ENCODE results near the gene PLSCR2.
"Not testable (repeated sequence)": the region's sequence is repeated elsewhere in the genome, so short reads cannot be mapped to it uniquely, and the experiment has no call there.

PLSCR2 gene

DNA sequence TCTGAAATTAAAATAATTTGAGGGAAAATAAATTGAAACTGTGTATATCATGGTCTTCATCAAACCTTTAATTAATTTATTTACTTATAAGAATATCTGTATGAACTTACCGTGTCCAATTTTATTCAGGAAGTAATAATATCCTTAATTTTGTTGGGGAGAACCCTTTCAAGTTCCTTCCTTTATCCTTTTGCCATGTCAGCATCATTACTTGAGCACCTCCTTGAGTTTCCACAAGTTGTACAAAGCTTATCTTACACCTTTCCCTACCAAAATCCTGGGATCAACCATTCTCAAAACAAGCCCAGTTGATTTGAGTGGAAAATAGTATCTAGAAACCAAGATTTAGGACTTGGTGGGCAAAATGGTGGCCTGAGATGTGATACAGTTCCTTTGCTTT, 37.3 kb downstream of the PLSCR2 start:
- intact Hi-C loops (cut with DNase I), result no loop called here
- no peak for DNase-seq

DNA sequence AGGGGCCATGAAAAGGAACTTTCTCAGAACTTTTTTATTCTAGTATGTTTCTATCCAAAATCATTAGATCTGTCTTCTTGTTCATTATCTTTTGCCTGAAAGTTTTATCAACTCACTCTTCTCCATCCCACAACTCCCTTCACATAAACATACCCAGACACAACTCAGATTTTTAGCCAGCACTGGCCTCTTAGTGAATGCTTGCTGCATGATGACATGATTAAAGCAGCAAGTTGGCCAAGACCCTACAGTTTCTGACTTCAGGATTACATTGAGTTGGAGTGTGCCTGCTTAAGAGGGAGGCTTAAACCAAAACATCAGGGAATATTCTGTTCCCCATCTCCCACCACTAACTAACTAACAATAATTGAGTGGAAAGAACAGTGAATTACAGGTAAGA, 38.1 kb downstream of the PLSCR2 start:
- DNase-seq, result no peak
- intact Hi-C loops (cut with DNase I), result no loop called here

DNA sequence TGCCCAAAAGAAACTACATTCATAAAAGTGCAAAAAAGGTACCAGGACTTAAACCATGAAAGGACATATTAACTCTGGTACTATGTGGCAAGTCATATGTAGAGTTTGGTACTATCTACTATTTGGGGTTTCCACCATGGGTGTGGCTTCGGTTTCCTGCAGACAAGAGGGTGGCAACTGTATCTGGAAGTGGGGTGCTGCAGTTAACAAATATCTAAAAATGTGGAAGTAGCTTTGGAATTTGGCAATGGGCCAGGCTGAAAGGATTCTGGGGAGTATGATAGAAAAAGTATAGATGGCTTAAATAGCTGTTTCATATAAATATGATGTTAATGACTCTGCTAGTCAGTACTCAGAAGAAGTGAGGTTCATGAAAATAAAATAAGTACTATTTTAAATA, 44.0 kb downstream of the PLSCR2 start:
- no peak for DNase-seq
- intact Hi-C loops (cut with DNase I), result no loop called here

DNA sequence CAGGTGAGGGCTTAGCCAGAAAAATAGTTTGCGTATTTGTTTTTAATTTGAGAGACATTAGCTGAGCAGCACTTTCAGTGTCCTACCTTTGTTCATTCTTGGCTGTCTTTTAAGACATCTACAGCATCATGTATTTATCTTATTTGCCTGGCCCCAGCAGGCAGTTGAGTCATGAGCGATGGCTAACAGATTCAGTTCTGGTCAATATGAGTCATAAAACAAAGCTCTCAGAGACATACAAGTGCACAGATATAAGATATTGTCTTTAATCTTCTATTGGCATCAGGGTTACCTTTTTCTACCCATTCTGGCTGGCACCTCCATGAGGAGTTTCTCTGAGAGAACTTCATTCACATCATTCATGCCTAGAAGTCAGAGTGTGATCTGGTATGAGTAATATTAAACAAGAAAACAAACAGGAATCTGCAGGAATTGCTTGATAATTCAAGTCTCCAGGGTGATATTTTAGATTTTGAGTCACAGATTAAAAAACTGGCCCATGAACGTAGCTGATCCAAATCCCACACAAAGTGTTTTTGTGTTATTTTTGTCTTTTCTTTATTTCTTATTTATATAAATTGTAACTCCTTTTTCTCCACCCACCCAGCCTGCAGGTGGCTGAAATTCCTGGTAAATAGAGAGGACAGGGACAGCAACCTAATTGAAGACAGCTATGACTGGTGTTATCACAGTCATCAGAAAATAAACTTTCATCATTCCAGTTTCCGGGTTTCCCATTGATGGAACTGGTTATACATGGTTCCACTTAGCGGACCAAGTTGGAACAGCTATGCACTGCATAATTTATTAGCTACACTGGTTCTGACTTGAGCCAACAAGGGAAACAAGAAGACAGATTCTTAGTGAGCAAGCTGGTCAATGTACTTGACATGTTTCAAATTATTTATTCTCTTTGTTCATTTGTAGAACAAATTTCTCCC, 47.3 kb downstream of the PLSCR2 start:
- no peak for DNase-seq
- intact Hi-C loops (cut with DNase I), result no loop called here

DNA sequence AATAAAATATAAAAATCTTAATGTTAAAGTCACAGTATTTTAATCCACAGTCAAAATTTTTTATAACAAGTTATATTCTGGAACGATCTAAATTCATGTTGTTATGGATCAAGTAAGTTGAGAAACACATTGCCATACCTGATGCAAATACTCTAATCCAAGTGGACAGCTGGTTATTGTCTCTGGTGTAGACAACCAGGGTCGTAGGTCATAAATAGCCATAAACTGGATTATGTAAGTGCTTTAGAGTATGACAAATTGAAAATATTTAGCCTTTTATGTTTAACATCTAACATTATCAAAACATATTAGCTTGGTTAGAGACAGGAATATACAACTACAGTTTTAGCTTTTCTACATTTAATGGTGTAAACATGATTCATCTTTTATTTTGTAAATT, 53.0 kb downstream of the PLSCR2 start:
- intact Hi-C loops (cut with DNase I), result no loop called here
- no peak for DNase-seq

DNA sequence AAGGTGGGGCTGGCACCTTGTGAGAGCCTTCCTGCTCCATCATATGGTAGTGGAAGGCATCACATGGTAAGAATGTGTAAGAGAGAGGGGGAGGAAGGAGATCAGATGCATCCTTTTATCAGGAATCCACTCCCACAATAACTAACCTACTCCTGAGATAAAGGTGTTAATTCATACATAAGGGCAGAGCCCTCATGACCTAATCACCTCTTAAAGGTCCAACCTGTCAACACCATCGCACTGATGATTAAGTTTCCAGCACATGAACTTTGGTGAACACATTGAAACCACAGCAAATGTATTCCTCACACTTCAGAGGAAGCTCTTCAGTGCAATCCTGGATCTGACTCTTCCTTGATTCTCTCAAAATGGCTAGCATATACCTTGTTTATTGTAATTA, 55.4 kb downstream of the PLSCR2 start:
- intact Hi-C loops (cut with DNase I), result no loop called here
- no peak for DNase-seq

DNA sequence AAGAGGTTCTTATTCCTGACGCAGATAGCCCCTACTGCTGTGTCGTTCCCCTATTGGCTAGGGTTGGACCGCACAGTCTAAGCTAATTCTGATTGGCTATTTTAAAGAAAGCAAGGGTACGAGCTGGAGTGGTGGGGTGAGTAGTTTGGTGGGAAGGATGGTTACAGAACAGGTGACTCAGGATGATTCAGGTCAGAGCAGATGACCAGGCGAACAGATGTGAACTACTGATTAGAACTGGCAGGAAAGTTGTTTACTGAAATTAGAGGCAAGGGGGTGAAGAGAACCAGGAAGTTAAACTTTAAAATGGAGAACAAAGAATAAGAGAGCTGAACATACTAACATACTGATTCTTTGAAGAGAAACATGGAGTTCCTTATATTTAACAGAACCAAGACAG, 56.6 kb downstream of the PLSCR2 start:
- intact Hi-C loops (cut with DNase I); DNase-seq: not testable (repeated sequence)

DNA sequence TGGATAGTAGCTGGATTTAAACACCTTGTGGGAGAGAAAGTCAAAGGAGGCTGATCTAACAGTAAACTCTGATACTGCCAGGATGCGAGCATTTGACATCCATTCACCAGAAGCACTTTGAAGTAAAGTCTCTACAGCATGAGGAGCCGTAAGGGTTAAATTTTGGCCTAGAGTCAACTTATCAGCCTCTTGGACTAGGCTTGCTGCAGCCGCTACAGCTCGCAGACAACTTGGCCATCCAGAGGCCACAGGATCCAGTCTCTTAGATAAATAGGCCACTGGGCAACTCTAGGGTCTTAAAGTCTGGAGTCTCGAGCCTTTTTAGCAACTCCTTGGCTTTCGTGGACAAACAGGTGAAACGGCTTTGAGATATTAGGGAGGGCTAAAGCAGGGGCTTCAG, 61.4 kb downstream of the PLSCR2 start:
- intact Hi-C loops (cut with DNase I), result no loop called here

DNA sequence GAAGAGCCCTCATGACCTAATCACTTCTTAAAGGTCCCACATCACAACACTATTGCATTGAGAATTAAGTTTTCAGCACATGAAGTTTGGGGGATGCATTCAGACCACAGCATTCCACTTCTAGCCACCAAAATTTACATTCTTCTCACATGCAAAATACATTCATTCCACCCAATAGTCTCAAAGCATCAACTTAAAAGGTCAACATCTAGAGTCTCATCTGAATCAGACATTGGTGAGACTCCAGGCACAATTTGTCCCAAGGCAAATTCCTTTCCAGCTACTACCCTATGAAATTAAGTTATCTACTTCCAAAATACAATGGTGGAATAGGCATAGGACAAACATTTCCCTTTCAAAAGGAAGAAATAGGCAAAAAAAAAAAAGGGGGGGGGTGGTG, 64.9 kb downstream of the PLSCR2 start:
- DNase-seq, result no peak
- intact Hi-C loops (cut with DNase I), result no loop called here

More for the DNA sequence above, 61.4 kb downstream of the PLSCR2 start:
- no peak for DNase-seq

DNA sequence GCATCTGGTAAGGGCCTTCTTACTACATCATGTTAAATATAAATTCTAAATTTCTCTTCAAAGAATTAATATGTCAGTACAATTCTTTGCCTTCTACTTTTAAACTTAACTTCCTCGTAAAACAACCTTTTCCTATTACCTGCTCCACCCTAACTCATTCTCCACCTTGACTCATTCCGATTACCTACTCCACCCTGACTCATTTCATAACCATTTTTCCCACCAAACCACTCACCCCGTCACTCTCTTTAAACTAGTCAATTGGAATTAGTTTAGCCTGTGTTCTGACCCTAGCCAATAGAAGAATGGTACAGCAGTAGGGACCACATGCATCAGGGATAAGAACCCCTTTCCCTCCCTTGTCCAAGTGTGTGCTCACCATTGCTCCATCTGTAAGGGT, 65.6 kb downstream of the PLSCR2 start:
- DNase-seq, result no peak
- intact Hi-C loops (cut with DNase I), result no loop called here

DNA sequence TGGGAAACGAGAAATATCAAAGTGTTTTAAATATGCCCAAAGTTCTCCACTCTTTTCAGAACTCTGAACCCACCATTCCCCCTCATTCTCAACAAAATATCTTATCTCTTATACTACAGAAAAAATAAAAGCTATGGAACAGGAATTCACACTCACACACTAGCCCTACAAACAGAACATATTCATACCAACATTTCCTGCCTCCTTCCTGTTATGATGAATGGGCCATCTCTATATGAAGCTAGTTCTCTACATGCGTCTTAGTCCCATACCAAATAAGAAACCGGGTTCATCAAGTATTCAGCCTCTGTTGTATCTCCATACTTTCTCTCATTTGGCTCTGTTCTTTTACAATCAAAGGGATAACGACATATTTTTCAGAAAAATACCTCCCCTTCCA, 72.6 kb downstream of the PLSCR2 start:
- no peak for DNase-seq
- intact Hi-C loops (cut with DNase I), result no loop called here

DNA sequence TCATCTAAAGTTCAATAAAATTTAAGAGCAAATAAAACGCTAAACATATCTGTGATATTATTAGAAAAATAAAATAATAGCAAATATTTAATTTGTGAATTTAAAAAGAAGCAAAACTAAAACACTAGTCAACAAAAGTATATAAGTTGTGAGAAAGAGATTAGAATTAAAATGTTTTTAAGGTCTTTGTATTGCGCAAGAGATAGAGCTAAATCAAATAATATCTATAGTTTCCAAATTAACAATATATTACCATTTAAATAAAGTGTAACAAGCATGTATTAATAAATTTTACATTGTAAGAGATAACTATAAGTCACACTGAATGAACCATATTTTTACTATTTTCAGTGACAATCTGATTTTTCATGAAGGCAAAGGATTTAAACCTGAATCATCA, 74.2 kb downstream of the PLSCR2 start:
- intact Hi-C loops (cut with DNase I), result no loop called here

DNA sequence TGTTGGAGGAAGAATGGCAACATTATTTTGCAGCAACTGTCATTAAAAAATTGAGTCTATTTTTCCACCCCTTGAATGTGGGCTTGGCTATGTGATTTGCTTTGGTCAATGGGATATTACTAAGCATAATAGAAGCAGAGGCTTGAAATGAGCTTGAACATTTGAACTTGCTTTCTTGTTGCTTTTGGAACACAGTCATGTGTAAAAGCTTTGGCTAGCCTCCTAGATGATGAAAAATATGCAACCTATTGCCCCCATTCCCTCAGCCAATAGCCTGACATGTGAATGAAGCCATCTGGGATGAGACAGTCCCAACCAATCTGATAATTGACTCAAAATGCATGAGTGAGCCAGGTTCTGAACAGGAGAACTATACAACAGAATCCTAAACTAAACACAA, 78.4 kb downstream of the PLSCR2 start:
- intact Hi-C loops (cut with DNase I), result no loop called here
- no peak for DNase-seq

More for the DNA sequence above, 74.2 kb downstream of the PLSCR2 start:
- DNase-seq, result no peak

DNA sequence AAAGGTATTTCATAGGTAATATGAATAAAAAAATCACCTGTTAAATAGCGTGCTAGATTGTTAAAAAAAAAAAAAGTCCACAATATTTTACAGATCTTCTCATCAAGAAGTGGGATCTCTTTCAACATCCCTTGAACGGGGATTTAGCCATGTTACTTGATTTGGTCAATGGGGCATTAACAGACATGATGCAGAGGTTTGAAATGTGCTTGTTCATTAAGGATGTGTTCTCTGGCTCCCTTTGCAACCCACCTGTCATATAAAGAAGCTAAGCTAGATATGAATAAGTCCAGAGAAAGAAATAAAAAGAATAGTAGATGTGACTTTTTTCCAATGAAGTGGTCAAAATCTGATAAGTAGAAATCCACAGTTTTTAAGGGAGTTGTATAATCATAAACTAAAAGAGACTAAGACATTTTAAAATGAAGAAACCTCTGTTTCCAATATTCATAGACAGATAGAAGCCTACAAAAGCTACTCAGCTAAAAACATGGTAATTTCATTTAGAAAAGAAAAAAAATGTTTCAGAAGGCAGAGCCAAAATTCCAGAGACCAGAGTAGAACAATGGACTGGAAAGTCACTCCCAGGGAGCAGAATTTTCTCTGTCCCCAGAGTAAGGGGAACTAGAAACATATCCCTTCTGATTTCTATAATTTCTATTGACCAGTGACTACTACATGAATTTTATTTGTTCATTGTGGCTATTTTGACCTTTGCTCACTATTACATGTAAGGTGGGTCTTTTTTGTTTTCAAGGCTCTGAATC, 79.2 kb downstream of the PLSCR2 start:
- intact Hi-C loops (cut with DNase I), result no loop called here
- no peak for DNase-seq

DNA sequence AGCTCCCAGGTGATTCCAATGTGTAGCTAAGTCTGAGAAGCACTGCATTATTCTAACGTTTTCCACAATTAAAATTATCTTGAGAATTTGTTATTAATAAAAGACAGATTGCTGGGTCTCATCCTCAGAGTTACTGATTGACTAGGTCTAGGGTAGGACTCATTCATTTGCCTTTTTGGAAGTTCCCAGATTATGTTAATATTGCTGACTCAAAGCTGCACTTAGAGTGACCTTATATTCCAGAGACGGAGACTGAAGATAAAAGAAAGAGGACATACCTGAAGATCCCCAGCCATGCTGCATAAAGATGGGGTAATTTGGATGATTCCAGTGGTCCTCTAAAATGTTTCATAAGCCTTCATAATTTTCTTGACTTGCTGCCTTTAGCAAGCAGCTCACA, 81.8 kb downstream of the PLSCR2 start:
- intact Hi-C loops (cut with DNase I), result no loop called here
- DNase-seq, result no peak

DNA sequence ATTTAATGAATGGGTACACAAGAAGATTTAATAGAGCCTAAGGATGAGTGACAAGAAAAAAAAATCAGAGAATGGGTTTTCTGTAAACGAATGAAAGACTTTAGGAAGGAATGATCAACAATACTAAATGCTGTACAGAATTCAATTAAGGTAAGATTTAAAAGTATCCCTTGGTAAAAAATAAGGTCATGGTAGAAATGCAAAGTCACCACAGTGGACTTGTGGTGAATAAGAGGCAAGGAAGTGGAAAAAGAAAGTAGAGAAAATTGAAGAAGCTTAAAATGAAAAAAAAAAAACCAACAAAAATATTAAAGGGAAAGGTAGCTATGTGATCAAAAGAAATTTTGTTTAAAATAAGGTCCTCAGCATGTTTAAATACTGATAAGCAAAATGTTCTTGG, 82.4 kb downstream of the PLSCR2 start:
- no peak for DNase-seq
- intact Hi-C loops (cut with DNase I), result no loop called here

DNA sequence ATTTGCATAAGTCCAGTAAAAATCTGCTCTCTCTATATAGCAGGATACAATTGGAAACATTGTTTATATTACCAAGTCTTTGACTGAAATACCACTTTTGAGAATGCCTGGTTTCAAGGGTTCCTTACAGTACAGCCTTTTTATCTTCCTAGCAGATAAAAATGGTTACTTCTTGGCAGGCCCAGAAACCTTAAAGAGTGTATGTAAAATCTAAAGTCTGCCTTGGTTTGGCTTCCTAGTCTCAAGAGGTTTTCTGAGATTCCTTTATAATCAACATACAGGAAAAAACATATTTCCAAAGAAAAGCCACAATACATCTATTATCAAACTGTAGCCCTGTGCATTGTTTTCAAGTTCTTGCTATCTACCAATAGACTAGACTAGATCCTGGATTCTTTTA, 84.6 kb downstream of the PLSCR2 start:
- DNase-seq, result no peak
- intact Hi-C loops (cut with DNase I), result no loop called here

All from head of caudate nucleus (tissue), 42 donors.